Measurements from ENCODE around the gene MAP3K6. TPM values are rescaled to one million over a fixed set of nuclear protein-coding genes. Genes with fewer than 3 reads are reported as not detected.

MAP3K6 gene
- total RNA-seq, 2 donors from 2014 or later, result 31.3 to 42.1 TPM

DNA sequence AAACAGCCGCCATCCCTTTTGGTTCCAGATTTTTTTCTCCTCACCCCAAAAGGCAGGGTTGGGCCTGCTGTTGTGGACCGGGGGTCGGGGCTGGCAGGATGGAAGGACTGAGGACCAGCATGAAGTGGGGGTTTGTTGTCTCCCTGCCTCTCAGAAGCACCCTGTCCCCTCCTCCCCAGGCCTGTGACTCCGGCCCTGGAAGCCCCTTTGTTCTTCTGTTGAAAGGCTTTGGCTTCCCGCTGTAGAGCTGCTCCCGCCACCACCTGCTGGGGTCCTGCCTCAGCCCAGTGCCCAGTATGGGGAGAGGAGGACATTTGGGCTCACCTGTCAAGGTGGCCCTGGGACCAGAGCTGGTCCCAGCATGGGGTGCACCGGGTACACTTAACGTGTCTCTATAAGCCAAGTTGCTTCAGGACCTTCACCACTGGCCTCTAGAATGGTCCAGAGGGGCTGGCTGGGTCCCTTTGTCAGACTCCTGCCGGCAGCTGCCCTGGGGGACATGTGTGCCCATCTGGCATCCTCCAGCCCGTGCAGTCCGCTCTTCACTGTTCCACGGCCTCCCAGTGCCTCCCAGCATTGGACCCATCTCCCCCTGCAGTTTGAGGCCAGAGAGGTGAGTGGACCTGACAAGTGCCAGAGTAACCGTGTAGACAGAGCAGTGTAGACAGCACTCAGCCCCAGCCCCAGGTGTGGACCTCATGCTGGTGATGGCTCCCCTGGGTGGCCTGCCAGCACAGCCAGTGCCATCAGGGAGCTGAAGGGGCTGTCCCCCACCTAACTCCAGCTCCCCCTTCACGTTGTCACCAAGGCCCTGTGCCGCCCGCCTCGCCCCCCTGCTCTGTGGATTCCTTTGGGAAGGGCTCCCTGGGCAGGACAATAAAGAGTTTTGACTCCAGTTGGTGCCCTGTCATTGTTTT is 31.0 kb downstream of the MAP3K6 start:
- H3K9me3 ChIP-seq, result no peaks in the 10 kb centered on the region
- no peak for DNase-seq (ENCODE audit: low spot score)
- peaks cover 0 to 17% of the 10 kb centered on the region in 2 donors for H3K4me1 ChIP-seq
- H3K27ac ChIP-seq, result no peak overlapping the region
- TF ChIP-seq, protein P1, sequence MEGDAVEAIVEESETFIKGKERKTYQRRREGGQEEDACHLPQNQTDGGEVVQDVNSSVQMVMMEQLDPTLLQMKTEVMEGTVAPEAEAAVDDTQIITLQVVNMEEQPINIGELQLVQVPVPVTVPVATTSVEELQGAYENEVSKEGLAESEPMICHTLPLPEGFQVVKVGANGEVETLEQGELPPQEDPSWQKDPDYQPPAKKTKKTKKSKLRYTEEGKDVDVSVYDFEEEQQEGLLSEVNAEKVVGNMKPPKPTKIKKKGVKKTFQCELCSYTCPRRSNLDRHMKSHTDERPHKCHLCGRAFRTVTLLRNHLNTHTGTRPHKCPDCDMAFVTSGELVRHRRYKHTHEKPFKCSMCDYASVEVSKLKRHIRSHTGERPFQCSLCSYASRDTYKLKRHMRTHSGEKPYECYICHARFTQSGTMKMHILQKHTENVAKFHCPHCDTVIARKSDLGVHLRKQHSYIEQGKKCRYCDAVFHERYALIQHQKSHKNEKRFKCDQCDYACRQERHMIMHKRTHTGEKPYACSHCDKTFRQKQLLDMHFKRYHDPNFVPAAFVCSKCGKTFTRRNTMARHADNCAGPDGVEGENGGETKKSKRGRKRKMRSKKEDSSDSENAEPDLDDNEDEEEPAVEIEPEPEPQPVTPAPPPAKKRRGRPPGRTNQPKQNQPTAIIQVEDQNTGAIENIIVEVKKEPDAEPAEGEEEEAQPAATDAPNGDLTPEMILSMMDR (IDR thresholded peaks at IDR 0.05), result no peak
- H3K36me3 ChIP-seq, result peaks cover 39% of the 10 kb centered on the region
- no peak overlapping the region for H3K4me3 ChIP-seq
- no peaks in the 10 kb centered on the region for H3K27me3 ChIP-seq

DNA sequence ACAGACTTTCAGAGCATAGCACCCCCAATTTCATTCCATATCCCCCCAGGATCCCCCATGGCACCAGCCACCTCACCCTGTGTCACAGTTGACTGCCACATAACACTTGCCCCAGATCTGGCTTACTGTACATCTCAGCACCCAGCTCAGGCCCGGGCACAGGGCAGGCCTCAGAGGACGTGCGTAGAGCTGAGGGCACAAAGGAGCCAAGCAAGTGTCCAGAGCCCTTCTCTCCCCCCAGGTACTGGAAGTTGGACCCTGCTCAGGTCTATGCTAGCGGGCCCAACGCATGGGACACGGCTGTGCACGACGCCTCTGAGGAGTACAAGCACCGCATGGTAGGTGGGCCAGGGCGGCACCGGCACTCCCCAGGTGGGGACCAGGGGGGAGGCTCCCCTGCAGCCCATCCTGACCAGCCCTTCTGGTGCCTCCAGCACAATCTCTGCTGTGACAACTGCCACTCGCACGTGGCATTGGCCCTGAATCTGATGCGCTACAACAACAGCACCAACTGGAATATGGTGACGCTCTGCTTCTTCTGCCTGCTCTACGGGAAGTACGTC is 33.0 kb downstream of the MAP3K6 start:
- H3K4me3 ChIP-seq, result no peak overlapping the region
- TF ChIP-seq, protein P1 (IDR thresholded peaks at IDR 0.05), result no peak
- H3K27ac ChIP-seq, result no peak overlapping the region
- no peaks in the 10 kb centered on the region for H3K9me3 ChIP-seq
- no peaks in the 10 kb centered on the region for H3K27me3 ChIP-seq
- no peak for DNase-seq (ENCODE audit: low spot score)
- peaks cover 44% of the 10 kb centered on the region for H3K36me3 ChIP-seq
- peaks cover 0 to 19% of the 10 kb centered on the region in 2 donors for H3K4me1 ChIP-seq

DNA sequence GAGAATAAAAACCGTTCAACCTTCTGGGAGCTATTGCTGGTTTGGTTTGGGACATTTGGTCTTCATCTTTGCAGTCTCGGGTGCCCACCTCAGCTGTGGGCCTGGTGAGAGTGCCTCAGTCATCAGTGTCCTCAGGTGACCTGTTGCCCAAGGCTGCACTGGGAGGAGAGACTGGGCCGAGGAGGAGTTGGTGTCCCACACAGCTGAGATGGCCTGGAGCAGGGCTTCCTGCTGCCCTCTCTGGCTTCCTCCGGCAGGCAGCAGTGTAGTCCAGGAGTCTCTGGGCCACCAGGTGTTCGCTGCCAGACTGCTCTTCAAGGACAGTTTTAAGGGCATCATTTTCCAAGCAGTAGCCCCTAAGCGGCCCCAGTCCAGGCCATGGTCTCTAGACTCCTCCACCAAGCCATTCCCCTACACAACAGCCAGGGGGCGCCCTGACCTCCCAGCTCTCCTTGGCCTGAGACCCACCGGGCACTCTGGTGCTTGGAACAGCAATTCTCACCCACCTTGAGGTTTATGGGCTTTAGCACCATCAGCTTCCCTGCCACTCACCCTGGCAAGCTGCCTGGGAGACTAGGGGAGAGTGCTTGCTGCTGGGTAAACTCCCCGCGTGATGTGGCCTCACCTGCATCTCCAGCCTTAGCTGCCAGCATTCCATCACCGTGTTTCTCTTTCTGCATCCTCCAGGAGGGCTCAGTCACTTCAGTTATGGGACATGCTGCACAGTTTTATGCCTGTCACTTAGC is 34.1 kb downstream of the MAP3K6 start:
- Histone ChIP-seq H3K27ac (peak overlapping the region; percentile 51 to 54), H3K4me1 (peaks cover 0 to 30% of the 10 kb centered on the region in 2 donors), H3K27me3 (no peaks in the 10 kb centered on the region), H3K9me3 (no peaks in the 10 kb centered on the region), H3K36me3 (peaks cover 44% of the 10 kb centered on the region), H3K4me3 (no peak overlapping the region)
- TF ChIP-seq, protein P1 (IDR thresholded peaks at IDR 0.05), result peak; percentile 82 to 89
- DNase-seq (ENCODE audit: low spot score), result no peak

DNA sequence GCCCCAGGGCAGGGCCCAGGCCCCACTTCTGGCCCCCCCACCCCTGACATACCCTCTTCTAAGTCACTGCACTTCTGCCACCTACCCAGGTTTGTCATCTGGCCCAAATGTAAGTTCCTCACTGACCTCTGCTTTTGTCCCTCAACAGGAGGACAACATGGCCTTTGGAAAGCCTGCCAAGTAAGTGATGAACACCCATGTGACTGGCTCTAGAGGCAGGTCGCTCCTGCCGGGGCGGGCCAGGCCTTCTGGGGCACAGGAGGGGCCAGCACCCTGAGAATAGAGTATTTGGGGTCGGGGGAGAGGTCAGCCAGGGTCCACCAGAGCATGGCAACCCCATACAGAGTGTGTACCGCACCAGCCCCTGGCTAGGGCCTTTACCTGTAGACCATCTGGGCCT is 34.8 kb downstream of the MAP3K6 start:
- H3K27ac ChIP-seq, result peak overlapping the region; percentile 51 to 54
- H3K36me3 ChIP-seq, result peaks cover 44% of the 10 kb centered on the region
- peaks cover 0 to 32% of the 10 kb centered on the region in 2 donors for H3K4me1 ChIP-seq
- no peaks in the 10 kb centered on the region for H3K9me3 ChIP-seq
- TF ChIP-seq, protein P1 (IDR thresholded peaks at IDR 0.05), result no peak
- no peaks in the 10 kb centered on the region for H3K27me3 ChIP-seq
- no peak overlapping the region for H3K4me3 ChIP-seq
- no peak for DNase-seq (ENCODE audit: low spot score)

DNA sequence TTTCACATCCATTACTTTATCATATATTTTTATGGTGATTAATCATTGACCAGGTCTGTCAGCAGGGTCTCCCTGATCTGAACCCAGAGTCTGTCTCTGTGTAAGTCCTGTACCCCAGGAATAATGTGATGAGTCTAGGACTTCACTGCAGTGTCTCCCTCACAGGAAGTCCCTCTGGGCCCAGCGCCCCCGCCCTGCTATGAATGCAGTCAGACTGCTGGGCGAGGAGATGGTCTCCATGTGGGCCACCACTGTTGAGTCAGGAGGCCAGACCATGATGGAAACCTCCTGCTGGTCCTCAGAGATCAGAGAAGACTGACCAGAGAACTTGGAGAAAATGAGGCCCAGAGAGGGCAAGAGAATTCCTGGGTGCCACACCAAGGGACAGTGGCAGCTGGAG is 35.3 kb downstream of the MAP3K6 start:
- DNase-seq (ENCODE audit: low spot score), result no peak
- Histone ChIP-seq H3K27ac (peak overlapping the region; percentile 51 to 54), H3K27me3 (no peaks in the 10 kb centered on the region), H3K4me1 (peaks cover 0 to 36% of the 10 kb centered on the region in 2 donors), H3K36me3 (peaks cover 44% of the 10 kb centered on the region), H3K4me3 (no peak overlapping the region), H3K9me3 (no peaks in the 10 kb centered on the region)
- TF ChIP-seq, protein P1 (IDR thresholded peaks at IDR 0.05), result no peak
